Subcutaneous adipose tissue (tissue), 4 donors: ENCODE data around the gene KRT37. TPM values are rescaled to one million over a fixed set of nuclear protein-coding genes. Genes with fewer than 3 reads are reported as not detected.

ENCODE experiments used
- CTCF ChIP-seq: fragments of 450-650 bp; IDR thresholded peaks from one replicate; pipeline ENCODE4 v1.5.1; 2016; ENCODE audit warnings: low read depth, mild to moderate bottlenecking, control low read depth, antibody characterized with exemption, moderate library complexity
- total RNA-seq, 4 donors: library from RNA; depleted of rRNA; stranded (reverse); fragments of >200 nt; gene quantifications; one replicate each; pipeline ENCODE4 v1.1.0, GENCODE V29; 2016

KRT37 gene
- total RNA-seq = not detected

- no peak for TF ChIP-seq CTCF
Observed at GRCh38 chr17:41424111-41424635, at the start of gene KRT37. TSS of gene KRT37 (minus strand) at chr17:41424585. CDS start at chr17:41424523, 62 bp downstream.

DNA sequence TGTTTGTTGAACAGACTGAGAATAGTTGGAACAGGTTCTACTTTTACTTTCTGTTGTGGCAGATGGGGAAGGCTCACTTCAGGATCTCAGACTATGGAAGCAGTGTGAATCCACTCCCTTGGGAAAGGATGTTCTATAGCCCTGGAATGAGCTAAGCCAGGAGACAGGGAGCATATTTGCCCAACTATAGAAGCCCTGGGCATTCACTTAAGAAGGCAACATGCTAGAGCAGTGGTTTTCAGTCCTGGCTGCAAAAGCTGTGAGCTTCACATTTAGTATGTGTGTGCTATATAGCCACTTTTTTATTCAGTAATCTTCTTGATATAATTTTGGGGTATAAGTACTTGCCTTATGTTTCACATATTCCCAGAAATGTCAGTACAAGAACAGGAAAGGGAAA lies 44.0 kb upstream of the KRT37 start:
- TF ChIP-seq CTCF = no peak

DNA sequence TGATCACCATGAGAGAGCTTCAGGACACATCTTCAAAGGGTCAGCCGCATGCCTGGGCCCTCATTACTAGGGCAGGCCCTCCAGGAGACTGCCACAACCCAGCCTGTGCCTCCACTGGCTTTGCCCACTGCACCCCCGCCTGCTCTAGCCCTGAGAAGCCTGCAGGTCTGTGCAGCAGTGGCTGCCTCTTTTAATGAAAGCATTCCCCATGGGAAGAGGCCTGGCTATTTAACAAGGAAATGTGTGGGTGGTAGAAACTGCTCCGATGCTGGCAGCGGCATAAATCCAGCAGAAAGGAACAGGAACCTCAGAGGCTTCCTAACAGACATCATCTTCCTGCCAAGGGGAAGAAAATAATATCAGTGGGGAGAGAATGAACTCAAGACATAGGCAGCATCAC lies 43.2 kb upstream of the KRT37 start:
- TF ChIP-seq CTCF = no peak

GRCh38 chr17:41466988-41467387 lies 42.6 kb upstream of the KRT37 start, which contains the start of gene KRT32:
TSS of gene KRT32 (minus strand) at chr17:41467386. CDS start at chr17:41467325, 61 bp downstream.
- no peak for TF ChIP-seq CTCF

DNA sequence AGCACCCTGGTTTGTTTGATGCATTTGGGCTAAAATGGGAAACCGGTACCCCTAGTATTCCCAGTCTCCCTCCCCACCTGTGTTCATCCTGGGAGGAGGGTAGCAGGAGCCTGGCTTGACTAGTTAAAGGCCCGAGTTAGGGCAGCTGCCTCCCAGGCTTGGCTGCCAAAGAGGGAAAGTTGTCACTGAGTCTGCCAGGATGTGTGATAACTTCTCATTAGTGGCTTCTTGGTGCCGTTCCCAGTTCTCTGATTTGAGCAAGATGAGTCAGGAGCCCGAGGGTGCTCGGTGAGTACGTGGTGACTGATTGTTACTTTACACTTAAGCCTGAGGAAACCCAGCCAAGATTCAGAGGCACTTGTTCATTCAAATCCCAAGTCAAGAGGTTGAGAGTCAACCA lies 40.3 kb upstream of the KRT37 start:
- TF ChIP-seq CTCF = no peak

- TF ChIP-seq CTCF = no peak
Observed at GRCh38 chr17:41464173-41464572, 39.8 kb upstream of the KRT37 start.

GRCh38 chr17:41463746-41464145 lies 39.4 kb upstream of the KRT37 start:
- no peak for TF ChIP-seq CTCF
